Stimulated activated CD4-positive, alpha-beta T cell treated with anti-CD3 and anti-CD28 coated beads, Interleukin-15, amount 100 ng/mL, for 24 hours (primary cell): ENCODE data around the gene KIF6.
"Not testable (repeated sequence)": the region's sequence is repeated elsewhere in the genome, so short reads cannot be mapped to it uniquely, and the experiment has no call there.

Experiments
- DNase-seq: peaks from one replicate; pipeline ENCODE4 v3.0.0-alpha.2; 2020

Gene KIF6

DNA sequence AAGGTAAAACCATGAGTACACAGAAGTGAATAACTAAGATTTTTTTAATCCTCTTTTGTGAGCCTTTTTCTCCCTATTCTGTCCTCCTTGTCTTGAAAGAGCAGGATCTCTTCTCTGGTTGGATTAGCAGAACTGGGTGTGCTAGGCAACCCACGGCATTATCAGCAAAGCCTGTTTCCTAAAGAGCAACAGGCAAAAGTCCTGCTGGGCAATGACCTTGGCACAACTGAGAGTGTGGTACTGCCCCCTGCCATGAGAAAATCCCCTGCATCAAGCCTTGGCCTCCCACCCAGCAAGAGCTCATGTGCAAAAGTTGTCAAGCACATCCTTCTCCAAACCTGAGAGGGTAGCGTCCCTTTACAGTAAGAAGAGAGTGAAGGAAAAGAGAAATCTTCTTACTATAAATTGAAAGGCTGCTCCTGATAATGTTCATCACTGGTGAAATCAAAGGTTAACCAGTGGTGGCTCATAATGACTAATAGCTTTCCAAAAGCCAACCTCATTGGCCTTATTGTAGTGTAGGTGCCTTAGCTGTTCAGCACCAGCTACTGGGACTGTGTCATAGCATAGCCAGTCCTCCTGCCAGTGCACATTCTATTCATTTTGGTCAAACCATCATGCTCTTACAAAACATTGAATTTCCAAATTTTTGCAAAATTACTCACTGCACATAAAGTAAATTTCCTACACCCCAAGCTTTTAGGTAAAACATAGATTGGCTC is 17.1 kb downstream of the KIF6 start:
- no peak for DNase-seq

DNA sequence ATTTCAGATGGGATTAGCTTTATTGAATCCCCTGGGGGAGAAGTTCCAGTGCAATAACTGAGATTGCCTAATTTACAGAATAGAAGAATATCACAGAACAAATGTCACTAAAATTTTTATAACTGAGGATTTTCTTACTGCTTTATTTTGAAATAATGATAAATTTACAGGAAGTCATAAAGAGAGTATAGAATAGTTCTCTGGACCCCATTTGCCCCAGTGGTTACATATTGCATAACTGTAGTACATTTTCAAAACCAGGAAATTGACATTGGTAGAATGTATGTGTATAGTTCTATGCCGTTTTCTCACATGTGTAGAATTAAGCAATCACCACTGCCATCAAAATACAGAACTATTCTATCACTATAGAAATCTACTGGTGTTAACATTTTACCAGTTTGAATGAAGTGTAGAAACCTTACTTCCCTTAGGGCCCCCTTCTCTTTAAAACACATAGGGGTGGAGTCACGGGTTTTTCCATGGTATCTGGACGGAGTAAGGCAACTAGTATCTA is 18.3 kb downstream of the KIF6 start:
- no peak for DNase-seq

GRCh38 chr6:39702265-39702664 is 22.9 kb downstream of the KIF6 start:
- DNase-seq: no peak

GRCh38 chr6:39700362-39700761 is 24.8 kb downstream of the KIF6 start:
- no peak for DNase-seq

DNA sequence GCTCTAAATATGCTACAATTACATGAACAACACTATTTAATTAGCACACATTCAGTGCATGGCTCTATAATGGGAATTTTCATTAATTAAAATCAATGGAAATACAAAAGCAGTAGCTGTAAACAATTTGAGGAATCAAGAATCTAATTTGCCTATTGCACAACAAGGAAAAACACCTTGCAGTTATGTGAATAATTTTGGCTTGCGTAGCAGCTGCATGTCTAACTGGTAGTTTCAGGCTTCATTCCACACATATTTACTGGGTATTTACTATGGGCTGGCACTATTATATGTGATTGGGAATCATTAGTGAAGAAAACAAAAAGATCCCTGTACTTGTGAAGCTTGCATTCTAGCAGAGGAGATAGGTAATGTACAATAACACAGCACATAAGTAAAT is 26.4 kb downstream of the KIF6 start:
- DNase-seq: no peak

DNA sequence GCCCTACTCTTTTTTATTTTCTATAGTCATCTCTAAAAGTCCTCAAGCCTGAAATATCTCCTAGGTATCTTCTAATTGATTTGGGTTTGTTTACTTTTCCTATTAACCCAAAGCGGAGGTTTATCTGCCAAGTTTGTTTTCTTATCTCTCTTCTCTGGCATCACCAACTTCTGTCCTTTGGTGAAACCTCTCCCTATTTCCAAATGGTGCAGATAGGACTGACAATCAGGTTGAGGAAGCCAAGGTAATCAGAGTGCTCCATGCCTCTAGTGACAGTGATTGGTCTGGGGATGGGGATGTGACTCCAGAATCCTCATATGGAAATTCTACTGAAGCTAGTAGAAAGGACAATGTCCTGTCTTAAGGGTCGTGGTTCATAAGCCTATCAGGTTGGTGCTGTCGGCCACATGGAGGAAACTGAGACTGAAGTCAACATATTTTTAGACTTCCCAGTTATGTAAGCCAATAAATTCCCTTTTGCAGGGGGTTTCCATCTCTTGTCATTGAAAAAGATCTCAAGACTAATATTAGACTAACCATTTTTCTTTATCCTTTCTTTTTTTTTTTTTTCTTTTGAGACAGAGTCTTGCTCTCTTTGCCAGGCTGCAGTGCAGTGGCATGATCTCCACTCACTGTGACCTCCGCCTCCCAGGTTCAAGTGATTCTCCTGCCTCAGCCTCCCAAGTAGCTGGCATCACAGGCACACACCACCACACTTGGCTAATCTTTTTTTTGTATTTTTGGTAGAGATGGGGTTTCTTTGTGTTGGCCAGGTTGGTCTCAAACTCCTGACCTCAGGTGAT is 28.0 kb downstream of the KIF6 start:
- DNase-seq: no peak

DNA sequence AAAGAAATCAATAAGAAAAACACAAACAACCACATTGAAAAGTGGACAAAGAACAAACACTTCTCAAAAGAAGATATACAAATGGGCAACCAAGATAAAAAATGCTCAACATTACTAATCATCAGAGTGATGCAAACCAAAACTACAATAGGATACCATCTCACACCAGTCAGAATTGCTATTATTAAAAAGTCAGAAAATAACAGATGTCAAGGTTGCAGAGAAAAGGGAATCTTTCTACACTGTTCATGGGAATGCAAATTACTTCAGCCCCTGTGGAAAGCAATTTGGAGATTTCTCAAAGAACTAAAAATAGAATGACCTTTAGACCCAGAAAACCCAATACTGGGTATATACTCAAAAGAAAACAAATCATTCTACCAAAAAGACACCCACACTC is 29.8 kb downstream of the KIF6 start:
- DNase-seq: no peak

GRCh38 chr6:39693206-39693605 is 32.0 kb downstream of the KIF6 start:
- no peak for DNase-seq

GRCh38 chr6:39688494-39688893 is 36.7 kb downstream of the KIF6 start:
- no peak for DNase-seq

DNA sequence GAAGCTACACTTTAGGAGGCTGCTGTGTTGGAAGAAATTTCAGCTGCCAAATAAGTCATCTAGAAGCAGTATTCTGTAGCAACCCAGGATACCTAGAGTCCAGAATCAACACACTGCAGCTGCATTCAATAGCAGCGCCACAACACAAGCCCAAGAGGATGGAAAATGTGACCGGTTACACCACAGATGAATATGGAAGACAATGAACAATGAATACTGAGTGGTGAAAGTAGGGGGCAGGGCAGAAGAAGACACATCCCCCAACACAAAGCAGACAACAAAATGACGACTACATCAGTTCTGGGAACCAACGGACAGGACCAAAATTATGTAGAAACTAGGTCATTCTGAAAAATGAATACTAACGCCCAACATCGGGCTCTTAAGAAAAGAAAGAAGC is 38.2 kb downstream of the KIF6 start:
- DNase-seq: no peak

- DNase-seq: no peak
These were observed 39.3 kb downstream of the KIF6 start for GRCh38 chr6:39685938-39686337.

DNA sequence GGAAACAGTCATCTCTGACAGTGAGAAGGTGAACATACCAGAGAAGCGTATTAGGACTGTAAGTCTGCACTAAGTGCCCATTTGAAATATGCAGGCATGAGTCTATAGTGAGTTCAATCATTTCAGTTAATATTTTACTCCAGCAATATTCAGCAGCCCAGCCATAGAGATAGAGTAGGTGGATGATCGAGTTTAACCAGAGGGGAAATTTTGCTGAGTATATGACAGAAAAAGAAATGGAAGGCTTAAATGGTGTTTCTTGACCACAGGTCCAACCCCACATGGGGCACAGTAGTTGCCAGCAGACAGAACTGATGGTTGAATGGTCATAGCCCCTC is 39.8 kb downstream of the KIF6 start:
- DNase-seq: no peak

- no peak for DNase-seq
These were observed 40.3 kb downstream of the KIF6 start for GRCh38 chr6:39684790-39685488.

DNA sequence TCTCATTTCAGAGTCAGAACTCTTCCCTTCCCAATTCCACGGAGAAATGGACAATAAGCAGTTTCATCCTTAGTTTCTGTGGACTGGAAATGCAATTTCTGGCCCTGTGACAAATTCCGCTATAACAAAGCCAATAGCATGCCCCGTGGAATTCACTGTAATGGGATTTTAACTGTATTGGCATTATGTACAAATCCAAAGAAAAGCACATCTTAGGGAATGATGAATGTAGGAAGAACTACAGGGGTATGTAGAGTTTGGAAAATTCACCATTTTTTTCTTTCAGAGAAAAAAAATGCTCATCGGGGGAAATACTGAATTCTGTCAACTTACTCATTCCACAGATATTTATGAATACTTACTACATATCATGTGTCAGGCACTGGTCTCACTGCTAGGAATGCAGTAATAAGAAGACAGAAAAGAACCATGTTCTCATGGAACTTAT is 43.5 kb downstream of the KIF6 start:
- no peak for DNase-seq

DNA sequence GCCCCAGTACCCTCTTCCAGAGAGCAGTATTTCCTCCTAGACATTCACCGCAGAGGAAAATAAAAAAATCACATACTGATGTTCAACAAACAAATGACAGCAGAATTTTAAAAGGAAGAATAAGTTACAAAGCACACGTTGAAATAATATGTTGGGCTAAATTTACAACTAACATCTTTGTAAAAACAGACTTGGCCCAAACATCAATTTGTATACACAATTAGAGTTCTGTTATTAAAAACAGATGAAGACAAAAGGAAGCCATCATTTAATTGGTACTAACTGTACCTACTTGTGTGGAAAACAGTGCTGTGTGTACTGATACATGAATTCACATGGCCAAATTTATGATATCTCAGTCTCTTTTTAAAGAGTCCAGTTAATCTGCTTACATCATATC is 46.3 kb downstream of the KIF6 start:
- DNase-seq: no peak

- not testable (repeated sequence) for DNase-seq
These were observed 47.9 kb downstream of the KIF6 start for GRCh38 chr6:39677318-39677717.

DNA sequence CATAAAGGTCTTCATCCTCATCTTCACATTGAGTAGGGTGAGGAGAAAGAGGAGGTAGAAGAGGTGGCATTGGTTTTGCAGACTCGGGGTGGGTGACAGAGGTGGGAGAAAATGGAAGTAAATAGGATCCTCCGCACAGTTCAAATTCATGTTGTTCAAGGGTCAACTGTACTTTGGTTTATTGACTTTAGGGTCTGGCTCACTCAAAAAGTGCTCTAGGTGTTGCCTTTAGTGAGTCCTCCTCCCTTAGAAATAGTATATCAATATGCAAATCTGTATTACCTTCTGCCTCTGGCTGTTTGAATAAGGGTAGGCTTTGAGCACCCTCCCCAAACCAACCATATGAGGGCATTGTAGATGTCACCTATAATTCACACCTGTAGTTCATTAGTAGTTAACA is 54.7 kb downstream of the KIF6 start:
- DNase-seq: no peak

DNA sequence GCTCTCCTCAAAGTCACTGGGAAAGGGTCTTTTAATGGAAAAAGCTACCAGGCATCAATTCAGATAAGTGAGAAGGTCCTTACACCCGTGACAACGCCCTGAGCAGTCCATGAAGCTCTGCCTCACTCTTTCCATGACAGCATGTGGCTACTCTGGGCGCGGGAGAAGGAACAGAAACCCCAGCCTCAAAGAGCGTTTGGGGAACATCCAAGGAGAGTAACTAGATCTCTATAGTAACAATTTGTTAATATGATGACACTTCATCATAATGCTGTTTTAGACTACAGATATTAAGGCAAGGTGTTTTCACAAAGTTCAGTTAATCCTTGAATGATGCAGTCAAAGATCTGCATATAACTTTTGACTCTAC is 55.2 kb downstream of the KIF6 start:
- no peak for DNase-seq

GRCh38 chr6:39669207-39669972 is 55.8 kb downstream of the KIF6 start:
- no peak for DNase-seq

GRCh38 chr6:39666706-39667489 is 58.3 kb downstream of the KIF6 start:
- DNase-seq: no peak

DNA sequence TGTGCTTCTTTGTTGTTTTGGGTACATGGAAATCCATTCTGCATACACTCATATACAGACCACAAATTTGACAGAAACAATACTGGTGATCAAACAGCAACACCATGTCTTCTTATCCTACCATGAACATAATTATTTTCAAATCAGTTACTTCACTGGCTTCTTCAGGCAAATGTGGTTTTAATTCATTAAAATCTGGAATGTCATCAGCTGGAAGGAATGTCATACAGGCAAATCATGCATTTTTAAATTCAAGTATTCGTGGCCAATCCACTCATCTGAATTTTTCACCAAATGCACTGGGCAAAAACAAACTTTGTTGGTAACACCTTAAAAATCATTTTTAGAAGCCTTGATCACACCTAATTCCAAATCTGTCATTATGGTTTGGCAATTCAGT is 59.3 kb downstream of the KIF6 start:
- no peak for DNase-seq

- DNase-seq: no peak
These were observed 61.0 kb downstream of the KIF6 start for GRCh38 chr6:39664173-39664572.
